WTC11 (cell line): Measurements from ENCODE around the gene LMOD2. TPM values are rescaled to one million over a fixed set of nuclear protein-coding genes. Genes with fewer than 3 reads are reported as not detected.

Experiments
- ATAC-seq: fragments of 200-7000 bp; cut with Tn5 transposase; 2 replicates; pipeline ENCODE4 v1.10.0; 2021; ENCODE audit warnings: mild to moderate bottlenecking, moderate library complexity
- CTCF ChIA-PET: fragments of 300-600 bp; sonication (Branson Sonifier 250); formaldehyde crosslinking; loops from one replicate; lab custom pipeline; 2021; ENCODE audit warnings: antibody characterized with exemption; lab: Charles Lee
- POLR2A ChIA-PET: fragments of 350-600 bp; sonication (Branson Sonifier 250); formaldehyde crosslinking; loops from one replicate; lab custom pipeline; 2021; ENCODE audit warnings: antibody characterized with exemption; lab: Charles Lee
- DNase-seq: peaks from one replicate; pipeline ENCODE4 v3.0.0; 2021; ENCODE audit warnings: low spot score
- H3K27ac Mint-ChIP-seq: 2 replicates; pipeline ENCODE4 v1.8.0; 2021; ENCODE audit warnings: mixed read lengths
- H3K27me3 Mint-ChIP-seq: 2 replicates; pipeline ENCODE4 v1.8.0; 2021; ENCODE audit warnings: low read depth, mild to moderate bottlenecking, moderate library complexity, mixed read lengths
- H3K36me3 Mint-ChIP-seq: 2 replicates; pipeline ENCODE4 v1.8.0; 2021; ENCODE audit warnings: mixed read lengths
- H3K4me1 Mint-ChIP-seq: 2 replicates; pipeline ENCODE4 v1.8.0; 2022; ENCODE audit warnings: mixed read lengths
- H3K4me3 Mint-ChIP-seq: 2 replicates; pipeline ENCODE4 v1.8.0; 2021; ENCODE audit warnings: mild to moderate bottlenecking, moderate library complexity, mixed read lengths
- H3K9me3 Mint-ChIP-seq: 2 replicates; pipeline ENCODE4 v1.8.0; 2021; ENCODE audit warnings: mixed read lengths
- ATF1 ChIP-seq: sonication (generic); formaldehyde crosslinking; IDR thresholded peaks from 2 replicates; pipeline ENCODE4 v1.8.1; 2023; ENCODE audit warnings: mild to moderate bottlenecking, moderate library complexity, missing genetic modification reagents
- FOXP1 ChIP-seq: sonication (generic); formaldehyde crosslinking; IDR thresholded peaks from 2 replicates; pipeline ENCODE4 v1.8.0; 2022; ENCODE audit warnings: missing genetic modification reagents, mild to moderate bottlenecking, moderate library complexity, borderline replicate concordance
- NFE2L1 ChIP-seq: sonication (generic); formaldehyde crosslinking; IDR thresholded peaks from 2 replicates; pipeline ENCODE4 v1.8.1; 2023; ENCODE audit warnings: missing genetic modification reagents
- NR1H2 ChIP-seq: sonication (generic); formaldehyde crosslinking; IDR thresholded peaks from 2 replicates; pipeline ENCODE4 v1.9.0; 2021; ENCODE audit warnings: mild to moderate bottlenecking, moderate library complexity, missing genetic modification reagents
- NR3C1 ChIP-seq: sonication (generic); formaldehyde crosslinking; conservative IDR thresholded peaks from 2 replicates; pipeline ENCODE4 v1.8.1; 2023; ENCODE audit warnings: low read depth, mild to moderate bottlenecking, missing genetic modification reagents
- SMAD3 ChIP-seq: sonication (generic); formaldehyde crosslinking; IDR thresholded peaks from 2 replicates; pipeline ENCODE4 v1.8.0; 2022; ENCODE audit warnings: missing genetic modification reagents, mild to moderate bottlenecking, borderline replicate concordance
- TP53 ChIP-seq: sonication (generic); formaldehyde crosslinking; IDR thresholded peaks from 2 replicates; pipeline ENCODE4 v1.8.1; 2023; ENCODE audit warnings: mild to moderate bottlenecking, missing genetic modification reagents
- ZNF138 ChIP-seq: sonication (generic); formaldehyde crosslinking; conservative IDR thresholded peaks from 2 replicates; pipeline ENCODE4 v1.8.1; 2022; ENCODE audit warnings: mild to moderate bottlenecking, moderate library complexity, missing genetic modification reagents
- ZNF263 ChIP-seq: sonication (generic); formaldehyde crosslinking; IDR thresholded peaks from 2 replicates; pipeline ENCODE4 v1.8.1; 2022; ENCODE audit warnings: low read depth, mild to moderate bottlenecking, moderate library complexity, missing genetic modification reagents
- ZNF423 ChIP-seq: fragments of 250-450 bp; sonication (Bioruptor Pico); IDR thresholded peaks from 2 replicates; pipeline ENCODE4 v2.1.2; 2022; ENCODE audit warnings: mild to moderate bottlenecking, moderate library complexity
- total RNA-seq: library from RNA; stranded (reverse); gene quantifications from 3 replicates; pipeline ENCODE4 v1.2.3, GENCODE V29; 2021
- TF ChIP-seq, protein P1 (sequence below): sonication (generic); formaldehyde crosslinking; IDR thresholded peaks from 2 replicates; pipeline ENCODE4 v1.8.0; 2023; ENCODE audit warnings: mild to moderate bottlenecking, missing genetic modification reagents
- TF ChIP-seq, protein P2 (sequence below): sonication (generic); formaldehyde crosslinking; IDR thresholded peaks from 2 replicates; pipeline ENCODE4 v1.8.1; 2022; ENCODE audit warnings: mild to moderate bottlenecking, missing genetic modification reagents, moderate library complexity, borderline replicate concordance
- TF ChIP-seq, protein P3 (sequence below): fragments of 250-450 bp; sonication (Bioruptor Pico); IDR thresholded peaks from 2 replicates; pipeline ENCODE4 v1.8.0; 2021; ENCODE audit warnings: mild to moderate bottlenecking
- TF ChIP-seq, protein P4 (sequence below): sonication (generic); formaldehyde crosslinking; IDR thresholded peaks from 2 replicates; pipeline ENCODE4 v1.8.1; 2023; ENCODE audit warnings: mild to moderate bottlenecking, missing genetic modification reagents, borderline replicate concordance
- TF ChIP-seq, protein P5 (sequence below): sonication (generic); formaldehyde crosslinking; IDR thresholded peaks from 2 replicates; pipeline ENCODE4 v1.8.1; 2023; ENCODE audit warnings: mild to moderate bottlenecking, missing genetic modification reagents, moderate library complexity
- TF ChIP-seq, protein P6 (sequence below): sonication (generic); formaldehyde crosslinking; conservative IDR thresholded peaks from 2 replicates; pipeline ENCODE4 v1.8.1; 2023; ENCODE audit warnings: mild to moderate bottlenecking, low read depth, missing genetic modification reagents, moderate library complexity
- TF ChIP-seq, protein P7 (sequence below): sonication (generic); formaldehyde crosslinking; IDR thresholded peaks from 2 replicates; pipeline ENCODE4 v1.8.0; 2022; ENCODE audit warnings: mild to moderate bottlenecking, missing genetic modification reagents

Gene LMOD2
- total RNA-seq, 1 experiment from 2014 or later = not detected

DNA sequence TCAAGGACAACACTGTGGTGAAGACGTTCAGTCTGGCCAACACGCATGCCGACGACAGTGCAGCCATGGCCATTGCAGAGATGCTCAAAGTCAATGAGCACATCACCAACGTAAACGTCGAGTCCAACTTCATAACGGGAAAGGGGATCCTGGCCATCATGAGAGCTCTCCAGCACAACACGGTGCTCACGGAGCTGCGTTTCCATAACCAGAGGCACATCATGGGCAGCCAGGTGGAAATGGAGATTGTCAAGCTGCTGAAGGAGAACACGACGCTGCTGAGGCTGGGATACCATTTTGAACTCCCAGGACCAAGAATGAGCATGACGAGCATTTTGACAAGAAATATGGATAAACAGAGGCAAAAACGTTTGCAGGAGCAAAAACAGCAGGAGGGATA, 6.6 kb downstream of the LMOD2 start (continued):
- TF ChIP-seq, protein P1, sequence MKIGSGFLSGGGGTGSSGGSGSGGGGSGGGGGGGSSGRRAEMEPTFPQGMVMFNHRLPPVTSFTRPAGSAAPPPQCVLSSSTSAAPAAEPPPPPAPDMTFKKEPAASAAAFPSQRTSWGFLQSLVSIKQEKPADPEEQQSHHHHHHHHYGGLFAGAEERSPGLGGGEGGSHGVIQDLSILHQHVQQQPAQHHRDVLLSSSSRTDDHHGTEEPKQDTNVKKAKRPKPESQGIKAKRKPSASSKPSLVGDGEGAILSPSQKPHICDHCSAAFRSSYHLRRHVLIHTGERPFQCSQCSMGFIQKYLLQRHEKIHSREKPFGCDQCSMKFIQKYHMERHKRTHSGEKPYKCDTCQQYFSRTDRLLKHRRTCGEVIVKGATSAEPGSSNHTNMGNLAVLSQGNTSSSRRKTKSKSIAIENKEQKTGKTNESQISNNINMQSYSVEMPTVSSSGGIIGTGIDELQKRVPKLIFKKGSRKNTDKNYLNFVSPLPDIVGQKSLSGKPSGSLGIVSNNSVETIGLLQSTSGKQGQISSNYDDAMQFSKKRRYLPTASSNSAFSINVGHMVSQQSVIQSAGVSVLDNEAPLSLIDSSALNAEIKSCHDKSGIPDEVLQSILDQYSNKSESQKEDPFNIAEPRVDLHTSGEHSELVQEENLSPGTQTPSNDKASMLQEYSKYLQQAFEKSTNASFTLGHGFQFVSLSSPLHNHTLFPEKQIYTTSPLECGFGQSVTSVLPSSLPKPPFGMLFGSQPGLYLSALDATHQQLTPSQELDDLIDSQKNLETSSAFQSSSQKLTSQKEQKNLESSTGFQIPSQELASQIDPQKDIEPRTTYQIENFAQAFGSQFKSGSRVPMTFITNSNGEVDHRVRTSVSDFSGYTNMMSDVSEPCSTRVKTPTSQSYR (CRISPR knock-in tag) = no peak
- TF ChIP-seq, protein P2, sequence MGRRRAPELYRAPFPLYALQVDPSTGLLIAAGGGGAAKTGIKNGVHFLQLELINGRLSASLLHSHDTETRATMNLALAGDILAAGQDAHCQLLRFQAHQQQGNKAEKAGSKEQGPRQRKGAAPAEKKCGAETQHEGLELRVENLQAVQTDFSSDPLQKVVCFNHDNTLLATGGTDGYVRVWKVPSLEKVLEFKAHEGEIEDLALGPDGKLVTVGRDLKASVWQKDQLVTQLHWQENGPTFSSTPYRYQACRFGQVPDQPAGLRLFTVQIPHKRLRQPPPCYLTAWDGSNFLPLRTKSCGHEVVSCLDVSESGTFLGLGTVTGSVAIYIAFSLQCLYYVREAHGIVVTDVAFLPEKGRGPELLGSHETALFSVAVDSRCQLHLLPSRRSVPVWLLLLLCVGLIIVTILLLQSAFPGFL (CRISPR knock-in tag) = no peak
- TF ChIP-seq NR3C1 (CRISPR knock-in tag) = no peak
- TF ChIP-seq, protein P3, sequence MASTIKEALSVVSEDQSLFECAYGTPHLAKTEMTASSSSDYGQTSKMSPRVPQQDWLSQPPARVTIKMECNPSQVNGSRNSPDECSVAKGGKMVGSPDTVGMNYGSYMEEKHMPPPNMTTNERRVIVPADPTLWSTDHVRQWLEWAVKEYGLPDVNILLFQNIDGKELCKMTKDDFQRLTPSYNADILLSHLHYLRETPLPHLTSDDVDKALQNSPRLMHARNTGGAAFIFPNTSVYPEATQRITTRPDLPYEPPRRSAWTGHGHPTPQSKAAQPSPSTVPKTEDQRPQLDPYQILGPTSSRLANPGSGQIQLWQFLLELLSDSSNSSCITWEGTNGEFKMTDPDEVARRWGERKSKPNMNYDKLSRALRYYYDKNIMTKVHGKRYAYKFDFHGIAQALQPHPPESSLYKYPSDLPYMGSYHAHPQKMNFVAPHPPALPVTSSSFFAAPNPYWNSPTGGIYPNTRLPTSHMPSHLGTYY (CRISPR knock-in tag) = no peak
- no peak for TF ChIP-seq ATF1 (CRISPR knock-in tag)

DNA sequence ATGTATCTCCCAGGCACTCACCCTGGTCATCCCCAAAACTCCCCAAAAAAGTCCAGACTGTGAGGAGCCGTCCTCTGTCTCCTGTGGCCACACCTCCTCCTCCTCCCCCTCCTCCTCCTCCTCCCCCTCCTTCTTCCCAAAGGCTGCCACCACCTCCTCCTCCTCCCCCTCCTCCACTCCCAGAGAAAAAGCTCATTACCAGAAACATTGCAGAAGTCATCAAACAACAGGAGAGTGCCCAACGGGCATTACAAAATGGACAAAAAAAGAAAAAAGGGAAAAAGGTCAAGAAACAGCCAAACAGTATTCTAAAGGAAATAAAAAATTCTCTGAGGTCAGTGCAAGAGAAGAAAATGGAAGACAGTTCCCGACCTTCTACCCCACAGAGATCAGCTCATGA, 7.1 kb downstream of the LMOD2 start:
- H3K27me3 Mint-ChIP-seq = no peaks in the 10 kb centered on the region; the same call in 1 of the 2 replicates
- no peaks in the 10 kb centered on the region for H3K36me3 Mint-ChIP-seq
- ATAC-seq (peak; percentile 23; the same call in 1 of the 2 replicates), DNase-seq (no peak)
- POLR2A ChIA-PET = no interaction called here
- peaks cover 8% of the 10 kb centered on the region; the same call in 1 of the 2 replicates for H3K9me3 Mint-ChIP-seq
- TF ChIP-seq FOXP1 (CRISPR knock-in tag) (no peak), ZNF263 (peak; percentile 56; the same call in 1 of the 2 replicates)
- CTCF ChIA-PET = interaction anchor here (0.8 to 1.5 kb wide), 5 partner anchors 19 to 87 kb away, joined by 3 to 5 read pairs (median 3); no protein-coding TSS in a partner anchor
- no peak overlapping the region for H3K27ac Mint-ChIP-seq
- peaks cover 20% of the 10 kb centered on the region for H3K4me1 Mint-ChIP-seq
- H3K4me3 Mint-ChIP-seq = no peak overlapping the region

DNA sequence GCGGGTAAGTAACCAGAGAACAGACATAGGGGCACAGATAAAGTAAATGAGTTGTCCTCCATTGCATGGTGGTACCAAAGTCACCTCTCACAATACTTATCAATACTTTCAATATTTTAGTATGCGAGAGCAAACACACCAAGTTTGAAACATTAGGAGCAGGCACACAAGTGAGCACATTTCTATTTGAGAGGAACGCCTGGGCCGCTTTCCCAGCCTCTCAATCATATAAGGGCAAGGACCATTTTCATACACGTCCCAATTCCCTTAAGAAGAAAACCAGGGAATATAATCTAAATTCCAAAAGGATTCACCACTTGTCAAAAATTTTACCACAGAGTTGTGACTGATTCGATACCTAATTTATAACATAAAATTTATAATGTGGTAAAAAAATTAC, 7.5 kb downstream of the LMOD2 start:
- ChIA-PET POLR2A (no interaction called here), CTCF (interaction anchor here (0.8 to 1.5 kb wide), 5 partner anchors 19 to 86 kb away, joined by 3 to 5 read pairs (median 3); no protein-coding TSS in a partner anchor)
- Mint-ChIP-seq H3K9me3 (peaks cover 8% of the 10 kb centered on the region; the same call in 1 of the 2 replicates), H3K36me3 (no peaks in the 10 kb centered on the region), H3K4me1 (peaks cover 20% of the 10 kb centered on the region), H3K27me3 (no peaks in the 10 kb centered on the region; the same call in 1 of the 2 replicates), H3K27ac (no peak overlapping the region), H3K4me3 (no peak overlapping the region)
- no peak for ATAC-seq
- no peak for DNase-seq
- TF ChIP-seq ZNF423 (no peak), FOXP1 (CRISPR knock-in tag) (no peak), ZNF138 (CRISPR knock-in tag) (no peak), NR1H2 (CRISPR knock-in tag) (no peak), SMAD3 (CRISPR knock-in tag) (no peak), TP53 (CRISPR knock-in tag) (no peak), NFE2L1 (no peak)
- TF ChIP-seq, protein P4, sequence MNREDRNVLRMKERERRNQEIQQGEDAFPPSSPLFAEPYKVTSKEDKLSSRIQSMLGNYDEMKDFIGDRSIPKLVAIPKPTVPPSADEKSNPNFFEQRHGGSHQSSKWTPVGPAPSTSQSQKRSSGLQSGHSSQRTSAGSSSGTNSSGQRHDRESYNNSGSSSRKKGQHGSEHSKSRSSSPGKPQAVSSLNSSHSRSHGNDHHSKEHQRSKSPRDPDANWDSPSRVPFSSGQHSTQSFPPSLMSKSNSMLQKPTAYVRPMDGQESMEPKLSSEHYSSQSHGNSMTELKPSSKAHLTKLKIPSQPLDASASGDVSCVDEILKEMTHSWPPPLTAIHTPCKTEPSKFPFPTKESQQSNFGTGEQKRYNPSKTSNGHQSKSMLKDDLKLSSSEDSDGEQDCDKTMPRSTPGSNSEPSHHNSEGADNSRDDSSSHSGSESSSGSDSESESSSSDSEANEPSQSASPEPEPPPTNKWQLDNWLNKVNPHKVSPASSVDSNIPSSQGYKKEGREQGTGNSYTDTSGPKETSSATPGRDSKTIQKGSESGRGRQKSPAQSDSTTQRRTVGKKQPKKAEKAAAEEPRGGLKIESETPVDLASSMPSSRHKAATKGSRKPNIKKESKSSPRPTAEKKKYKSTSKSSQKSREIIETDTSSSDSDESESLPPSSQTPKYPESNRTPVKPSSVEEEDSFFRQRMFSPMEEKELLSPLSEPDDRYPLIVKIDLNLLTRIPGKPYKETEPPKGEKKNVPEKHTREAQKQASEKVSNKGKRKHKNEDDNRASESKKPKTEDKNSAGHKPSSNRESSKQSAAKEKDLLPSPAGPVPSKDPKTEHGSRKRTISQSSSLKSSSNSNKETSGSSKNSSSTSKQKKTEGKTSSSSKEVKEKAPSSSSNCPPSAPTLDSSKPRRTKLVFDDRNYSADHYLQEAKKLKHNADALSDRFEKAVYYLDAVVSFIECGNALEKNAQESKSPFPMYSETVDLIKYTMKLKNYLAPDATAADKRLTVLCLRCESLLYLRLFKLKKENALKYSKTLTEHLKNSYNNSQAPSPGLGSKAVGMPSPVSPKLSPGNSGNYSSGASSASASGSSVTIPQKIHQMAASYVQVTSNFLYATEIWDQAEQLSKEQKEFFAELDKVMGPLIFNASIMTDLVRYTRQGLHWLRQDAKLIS (CRISPR knock-in tag) = no peak
- TF ChIP-seq, protein P5, sequence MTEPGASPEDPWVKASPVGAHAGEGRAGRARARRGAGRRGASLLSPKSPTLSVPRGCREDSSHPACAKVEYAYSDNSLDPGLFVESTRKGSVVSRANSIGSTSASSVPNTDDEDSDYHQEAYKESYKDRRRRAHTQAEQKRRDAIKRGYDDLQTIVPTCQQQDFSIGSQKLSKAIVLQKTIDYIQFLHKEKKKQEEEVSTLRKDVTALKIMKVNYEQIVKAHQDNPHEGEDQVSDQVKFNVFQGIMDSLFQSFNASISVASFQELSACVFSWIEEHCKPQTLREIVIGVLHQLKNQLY (CRISPR knock-in tag) = no peak
- TF ChIP-seq, protein P6, sequence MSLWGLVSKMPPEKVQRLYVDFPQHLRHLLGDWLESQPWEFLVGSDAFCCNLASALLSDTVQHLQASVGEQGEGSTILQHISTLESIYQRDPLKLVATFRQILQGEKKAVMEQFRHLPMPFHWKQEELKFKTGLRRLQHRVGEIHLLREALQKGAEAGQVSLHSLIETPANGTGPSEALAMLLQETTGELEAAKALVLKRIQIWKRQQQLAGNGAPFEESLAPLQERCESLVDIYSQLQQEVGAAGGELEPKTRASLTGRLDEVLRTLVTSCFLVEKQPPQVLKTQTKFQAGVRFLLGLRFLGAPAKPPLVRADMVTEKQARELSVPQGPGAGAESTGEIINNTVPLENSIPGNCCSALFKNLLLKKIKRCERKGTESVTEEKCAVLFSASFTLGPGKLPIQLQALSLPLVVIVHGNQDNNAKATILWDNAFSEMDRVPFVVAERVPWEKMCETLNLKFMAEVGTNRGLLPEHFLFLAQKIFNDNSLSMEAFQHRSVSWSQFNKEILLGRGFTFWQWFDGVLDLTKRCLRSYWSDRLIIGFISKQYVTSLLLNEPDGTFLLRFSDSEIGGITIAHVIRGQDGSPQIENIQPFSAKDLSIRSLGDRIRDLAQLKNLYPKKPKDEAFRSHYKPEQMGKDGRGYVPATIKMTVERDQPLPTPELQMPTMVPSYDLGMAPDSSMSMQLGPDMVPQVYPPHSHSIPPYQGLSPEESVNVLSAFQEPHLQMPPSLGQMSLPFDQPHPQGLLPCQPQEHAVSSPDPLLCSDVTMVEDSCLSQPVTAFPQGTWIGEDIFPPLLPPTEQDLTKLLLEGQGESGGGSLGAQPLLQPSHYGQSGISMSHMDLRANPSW = no peak
- TF ChIP-seq, protein P7, sequence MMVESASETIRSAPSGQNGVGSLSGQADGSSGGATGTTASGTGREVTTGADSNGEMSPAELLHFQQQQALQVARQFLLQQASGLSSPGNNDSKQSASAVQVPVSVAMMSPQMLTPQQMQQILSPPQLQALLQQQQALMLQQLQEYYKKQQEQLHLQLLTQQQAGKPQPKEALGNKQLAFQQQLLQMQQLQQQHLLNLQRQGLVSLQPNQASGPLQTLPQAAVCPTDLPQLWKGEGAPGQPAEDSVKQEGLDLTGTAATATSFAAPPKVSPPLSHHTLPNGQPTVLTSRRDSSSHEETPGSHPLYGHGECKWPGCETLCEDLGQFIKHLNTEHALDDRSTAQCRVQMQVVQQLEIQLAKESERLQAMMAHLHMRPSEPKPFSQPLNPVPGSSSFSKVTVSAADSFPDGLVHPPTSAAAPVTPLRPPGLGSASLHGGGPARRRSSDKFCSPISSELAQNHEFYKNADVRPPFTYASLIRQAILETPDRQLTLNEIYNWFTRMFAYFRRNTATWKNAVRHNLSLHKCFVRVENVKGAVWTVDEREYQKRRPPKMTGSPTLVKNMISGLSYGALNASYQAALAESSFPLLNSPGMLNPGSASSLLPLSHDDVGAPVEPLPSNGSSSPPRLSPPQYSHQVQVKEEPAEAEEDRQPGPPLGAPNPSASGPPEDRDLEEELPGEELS (CRISPR knock-in tag) = no peak
- TF ChIP-seq, all 79 proteins: peak for 0
